Adipocyte (in vitro differentiated cells): ENCODE measurements around the gene RPEL1.
"Not testable (repeated sequence)": the region's sequence is repeated elsewhere in the genome, so short reads cannot be mapped to it uniquely, and the experiment has no call there.

Experiments used
- DNase-seq: peaks from one replicate; pipeline ENCODE4 v3.0.0-alpha.2; 2015; ENCODE audit warnings: low read depth
- H3K27me3 ChIP-seq: replicated peaks from 2 replicates; pipeline ENCODE4 v1.7.0; 2013; ENCODE audit warnings: mild to moderate bottlenecking, low read length, moderate library complexity; ENCODE audit not compliant: control insufficient read depth, insufficient read depth
- H3K36me3 ChIP-seq: 2 replicates; pipeline ENCODE4 v1.7.0; 2013; ENCODE audit warnings: low read length, mild to moderate bottlenecking, moderate library complexity; ENCODE audit not compliant: control insufficient read depth, insufficient read depth, severe bottlenecking
- H3K4me1 ChIP-seq: 2 replicates; pipeline ENCODE4 v1.7.0; 2013; ENCODE audit warnings: mild to moderate bottlenecking, low read length, moderate library complexity; ENCODE audit not compliant: control insufficient read depth, insufficient read depth
- H3K4me3 ChIP-seq: 2 replicates; pipeline ENCODE4 v1.7.0; 2013; ENCODE audit warnings: mild to moderate bottlenecking, low read length, moderate library complexity
- H3K9ac ChIP-seq: 2 replicates; pipeline ENCODE4 v1.7.0; 2013; ENCODE audit warnings: mild to moderate bottlenecking, low read length, moderate library complexity
- H3K9me3 ChIP-seq: 2 replicates; pipeline ENCODE4 v1.7.0; 2013; ENCODE audit warnings: mild to moderate bottlenecking, low read length, moderate library complexity; ENCODE audit not compliant: control insufficient read depth

Gene RPEL1

GRCh38 chr10:103245587-103245986 lies at the start of gene RPEL1:
Gene RPEL1 (plus strand): TSS chr10:103245887. CDS start chr10:103245997, 110 bp downstream.
- not testable (repeated sequence) for H3K9ac ChIP-seq, H3K4me3 ChIP-seq, DNase-seq, H3K36me3 ChIP-seq, H3K9me3 ChIP-seq, H3K27me3 ChIP-seq
- peaks cover 11% of the 10 kb centered on the region for H3K4me1 ChIP-seq

GRCh38 chr10:103196516-103196915 lies 49.2 kb upstream of the RPEL1 start:
- Histone ChIP-seq H3K27me3 (no peaks in the 10 kb centered on the region), H3K9ac (no peak overlapping the region), H3K4me1 (peaks cover 49% of the 10 kb centered on the region), H3K36me3 (no peaks in the 10 kb centered on the region), H3K4me3 (no peak overlapping the region), H3K9me3 (no peaks in the 10 kb centered on the region)
- DNase-seq, result no peak

GRCh38 chr10:103197174-103197573 lies 48.5 kb upstream of the RPEL1 start:
- peak; percentile 64 for DNase-seq
- no peaks in the 10 kb centered on the region for H3K27me3 ChIP-seq
- peak overlapping the region; percentile 16 for H3K9ac ChIP-seq

GRCh38 chr10:103197903-103198302 lies 47.8 kb upstream of the RPEL1 start:
- H3K9me3 ChIP-seq, result no peaks in the 10 kb centered on the region
- H3K9ac ChIP-seq, result no peak overlapping the region
- no peaks in the 10 kb centered on the region for H3K27me3 ChIP-seq
- peaks cover 46% of the 10 kb centered on the region for H3K4me1 ChIP-seq
- H3K36me3 ChIP-seq, result no peaks in the 10 kb centered on the region
- DNase-seq, result no peak
- no peak overlapping the region for H3K4me3 ChIP-seq

More at GRCh38 chr10:103197174-103197573, 48.5 kb upstream of the RPEL1 start:
- H3K9me3 ChIP-seq, result no peaks in the 10 kb centered on the region
- peak overlapping the region; percentile 9 for H3K4me3 ChIP-seq
- no peaks in the 10 kb centered on the region for H3K36me3 ChIP-seq
- H3K4me1 ChIP-seq, result peaks cover 46% of the 10 kb centered on the region

GRCh38 chr10:103198648-103199047 lies 47.0 kb upstream of the RPEL1 start:
- no peak for DNase-seq
- Histone ChIP-seq H3K27me3 (no peaks in the 10 kb centered on the region), H3K9ac (no peak overlapping the region), H3K4me1 (peaks cover 42% of the 10 kb centered on the region), H3K36me3 (no peaks in the 10 kb centered on the region), H3K4me3 (no peak overlapping the region), H3K9me3 (no peaks in the 10 kb centered on the region)

DNA sequence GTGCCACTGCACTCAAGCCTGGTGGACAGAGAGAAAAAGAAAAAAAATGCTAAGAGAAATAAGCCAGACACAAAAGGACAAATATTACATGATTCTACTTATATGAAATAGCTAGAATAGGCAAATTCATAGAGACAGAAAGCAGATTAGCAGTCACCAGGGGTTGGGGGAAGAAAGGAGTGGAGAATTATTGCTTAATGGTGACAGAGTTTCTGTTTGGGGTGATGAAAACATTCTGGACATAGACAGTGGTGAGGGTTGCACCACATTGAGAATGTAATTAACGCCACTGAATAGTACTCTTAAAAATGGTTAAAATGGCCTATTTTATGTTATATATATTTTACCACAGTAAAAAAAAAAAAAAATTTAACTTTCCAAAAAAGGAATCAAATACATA lies 46.2 kb upstream of the RPEL1 start:
- H3K4me3 ChIP-seq, result no peak overlapping the region
- no peaks in the 10 kb centered on the region for H3K36me3 ChIP-seq
- DNase-seq, result no peak
- H3K27me3 ChIP-seq, result no peaks in the 10 kb centered on the region
- no peak overlapping the region for H3K9ac ChIP-seq
- no peaks in the 10 kb centered on the region for H3K9me3 ChIP-seq
- peaks cover 33% of the 10 kb centered on the region for H3K4me1 ChIP-seq

- Histone ChIP-seq H3K4me3 (no peak overlapping the region), H3K9me3 (no peaks in the 10 kb centered on the region), H3K9ac (no peak overlapping the region), H3K4me1 (peaks cover 22% of the 10 kb centered on the region), H3K27me3 (no peaks in the 10 kb centered on the region), H3K36me3 (no peaks in the 10 kb centered on the region)
- DNase-seq, result no peak
Observed at GRCh38 chr10:103202319-103202718, 43.4 kb upstream of the RPEL1 start.

- H3K9ac ChIP-seq, result no peak overlapping the region
- H3K4me1 ChIP-seq, result peaks cover 11% of the 10 kb centered on the region
- H3K9me3 ChIP-seq, result no peaks in the 10 kb centered on the region
- H3K4me3 ChIP-seq, result no peak overlapping the region
- H3K36me3 ChIP-seq, result no peaks in the 10 kb centered on the region
- H3K27me3 ChIP-seq, result no peaks in the 10 kb centered on the region
- no peak for DNase-seq
Observed at GRCh38 chr10:103203466-103203865, 42.2 kb upstream of the RPEL1 start.

DNA sequence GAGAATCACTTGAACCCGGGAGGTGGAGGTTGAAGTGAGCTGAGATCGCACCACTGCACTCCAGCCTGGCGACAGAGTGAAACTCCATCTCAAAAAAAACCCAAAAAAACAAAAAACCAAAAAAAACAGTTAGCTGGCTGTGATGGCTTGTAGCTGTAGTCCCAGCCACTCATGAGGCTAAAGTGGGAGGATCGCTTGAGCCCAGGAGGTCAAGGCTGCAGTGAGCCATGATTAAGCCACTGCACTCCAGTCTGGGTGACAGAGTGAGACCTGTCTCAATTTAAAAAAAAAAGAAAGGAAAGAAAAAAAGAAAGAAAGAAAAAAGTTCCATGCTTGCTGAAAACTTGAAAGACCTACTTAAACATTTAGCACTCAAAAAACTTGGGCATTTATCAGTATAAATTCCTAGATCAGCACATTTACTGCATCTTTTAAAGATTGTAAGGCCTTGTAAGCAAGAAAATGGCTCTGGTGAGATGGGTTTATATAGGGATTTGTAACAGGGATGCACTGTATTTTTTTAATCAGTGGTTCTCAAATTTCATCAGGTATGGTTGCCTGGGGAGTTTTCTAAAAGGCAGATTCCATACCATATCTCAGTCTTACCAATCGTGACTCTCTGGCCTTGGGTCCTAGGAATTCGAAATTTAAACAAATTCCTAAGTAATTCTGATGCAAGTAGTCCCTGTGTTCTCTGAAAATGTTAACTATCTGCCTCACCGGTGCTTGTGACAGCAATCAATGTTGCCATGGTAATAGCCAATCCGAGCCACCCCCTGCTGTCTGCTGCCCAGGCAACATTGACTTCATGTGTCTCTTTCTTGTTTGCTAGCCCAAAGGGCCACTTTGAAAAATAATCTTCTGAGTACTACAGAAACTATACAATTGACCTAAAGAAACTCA lies 41.1 kb upstream of the RPEL1 start:
- Histone ChIP-seq H3K9me3 (peaks cover under 1% of the 10 kb centered on the region), H3K4me3 (no peak overlapping the region), H3K9ac (no peak overlapping the region), H3K36me3 (no peaks in the 10 kb centered on the region), H3K4me1 (peaks cover 3% of the 10 kb centered on the region), H3K27me3 (no peaks in the 10 kb centered on the region)
- peak; percentile 38 for DNase-seq

DNA sequence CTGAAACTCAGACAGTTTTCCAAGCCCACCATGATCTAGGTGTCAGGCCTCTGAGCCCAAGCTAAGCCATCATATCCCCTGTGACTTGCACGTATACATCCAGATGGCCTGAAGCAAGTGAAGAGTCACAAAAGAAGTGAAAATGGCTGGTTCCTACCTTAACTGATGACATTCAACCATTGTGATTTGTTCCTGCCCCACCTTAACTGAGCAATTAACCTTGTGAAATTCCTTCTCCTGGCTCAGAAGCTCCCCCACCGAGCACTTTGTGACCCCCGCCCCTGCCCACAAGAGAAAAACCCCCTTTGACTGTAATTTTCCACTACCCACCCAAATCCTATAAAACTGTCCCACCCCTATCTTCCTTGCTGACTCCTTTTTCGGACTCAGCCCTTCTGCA lies 40.3 kb upstream of the RPEL1 start:
- H3K27me3 ChIP-seq, H3K9me3 ChIP-seq, H3K9ac ChIP-seq, H3K4me3 ChIP-seq, DNase-seq, H3K4me1 ChIP-seq, H3K36me3 ChIP-seq: not testable (repeated sequence)

GRCh38 chr10:103206715-103207114 lies 39.0 kb upstream of the RPEL1 start:
- H3K36me3 ChIP-seq, DNase-seq, H3K9ac ChIP-seq, H3K27me3 ChIP-seq, H3K9me3 ChIP-seq, H3K4me1 ChIP-seq, H3K4me3 ChIP-seq: not testable (repeated sequence)
